Measurements from ENCODE around the gene TRH.

- no peak for TF ChIP-seq MAX (IDR thresholded peaks at IDR 0.05; ENCODE audit: insufficient read depth, insufficient read length)
- TF ChIP-seq CTCF (IDR thresholded peaks at IDR 0.05; ENCODE audit: extremely low read depth in 1 of 2, insufficient read depth in 1 of 2, low read depth in 1 of 2, low read length in 2 of 2): no peak
- TF ChIP-seq POLR2AphosphoS5 (IDR thresholded peaks at IDR 0.05; ENCODE audit: insufficient read depth, low read depth, low read length): no peak
- TF ChIP-seq MYC (IDR thresholded peaks at IDR 0.05; ENCODE audit: low read depth, low read length): no peak
- TF ChIP-seq POLR2A (IDR thresholded peaks at IDR 0.05; ENCODE audit: low read depth, low read length): no peak
Observed at GRCh38 chr3:129952556-129953355, 21.8 kb upstream of the TRH start.

Data from endothelial cell of umbilical vein (primary cell).